NAMALWA (cell line): ENCODE results near the gene GLG1.

Experiments used
- DNase-seq: peaks from one replicate; pipeline ENCODE4 v3.0.0-alpha.2; 2015; ENCODE audit warnings: low spot score

The GLG1 gene

GRCh38 chr16:74472540-74472939 lies 134.4 kb downstream of the GLG1 start:
- DNase-seq = no peak

GRCh38 chr16:74472010-74472409 lies 134.9 kb downstream of the GLG1 start:
- no peak for DNase-seq

GRCh38 chr16:74469946-74470478 lies 136.9 kb downstream of the GLG1 start:
- DNase-seq = peak; percentile 25

GRCh38 chr16:74468807-74469525 lies 137.9 kb downstream of the GLG1 start:
- DNase-seq = no peak

GRCh38 chr16:74466872-74467271 lies 140.0 kb downstream of the GLG1 start:
- DNase-seq = no peak

GRCh38 chr16:74465851-74466685 lies 140.8 kb downstream of the GLG1 start:
- DNase-seq = no peak

- no peak for DNase-seq
Observed at GRCh38 chr16:74465281-74465680, 141.6 kb downstream of the GLG1 start.

GRCh38 chr16:74463888-74464287 lies 143.0 kb downstream of the GLG1 start:
- no peak for DNase-seq

- DNase-seq = no peak
Observed at GRCh38 chr16:74462361-74462760, 144.6 kb downstream of the GLG1 start.

GRCh38 chr16:74461826-74462225 lies 145.1 kb downstream of the GLG1 start:
- no peak for DNase-seq

- no peak for DNase-seq
Observed at GRCh38 chr16:74460542-74460941, 146.4 kb downstream of the GLG1 start.

GRCh38 chr16:74456290-74456625 lies 150.7 kb downstream of the GLG1 start:
- no peak for DNase-seq

GRCh38 chr16:74455619-74456289 lies 151.2 kb downstream of the GLG1 start:
- DNase-seq = no peak

- no peak for DNase-seq
Observed at GRCh38 chr16:74455213-74455612, 151.7 kb downstream of the GLG1 start.

- peak; percentile 68 for DNase-seq
Observed at GRCh38 chr16:74451951-74452758, 154.8 kb downstream of the GLG1 start.

- no peak for DNase-seq
Observed at GRCh38 chr16:74450967-74451760, 155.8 kb downstream of the GLG1 start.

- no peak for DNase-seq
Observed at GRCh38 chr16:74450236-74450635, 156.7 kb downstream of the GLG1 start.

GRCh38 chr16:74449470-74449869 lies 157.4 kb downstream of the GLG1 start:
- no peak for DNase-seq

- no peak for DNase-seq
Observed at GRCh38 chr16:74448990-74449389, 157.9 kb downstream of the GLG1 start.

GRCh38 chr16:74447578-74447977 lies 159.3 kb downstream of the GLG1 start:
- DNase-seq = no peak

- no peak for DNase-seq
Observed at GRCh38 chr16:74446866-74447265, 160.0 kb downstream of the GLG1 start.
